Fibroblast of lung (primary cell): ENCODE data around the gene ZNF750. TPM values are rescaled to one million over a fixed set of nuclear protein-coding genes. Genes with fewer than 3 reads are reported as not detected.

Source experiments
- DNase-seq, 2 donors: peaks; one replicate each; pipeline versions ENCODE4 v3.0.0 to v3.0.0-alpha.2; 2010; ENCODE audit warnings: low read depth in 2 of 2
- H2AFZ ChIP-seq: 2 replicates; pipeline ENCODE4 v1.5.1; 2012; ENCODE audit warnings: low read length, control low read depth, inconsistent platforms
- H3K27ac ChIP-seq: 2 replicates; pipeline ENCODE4 v1.5.1; 2011; ENCODE audit warnings: low read length, control low read depth; ENCODE audit not compliant: insufficient read depth
- H3K27me3 ChIP-seq: 2 replicates; pipeline ENCODE4 v1.5.1; 2011; ENCODE audit warnings: mild to moderate bottlenecking, low read length; ENCODE audit not compliant: control insufficient read depth, insufficient read depth
- H3K36me3 ChIP-seq: 2 replicates; pipeline ENCODE4 v1.5.1; 2011; ENCODE audit warnings: low read length; ENCODE audit not compliant: control insufficient read depth, insufficient read depth
- H3K4me1 ChIP-seq: 2 replicates; pipeline ENCODE4 v1.5.1; 2011; ENCODE audit warnings: low read length; ENCODE audit not compliant: control insufficient read depth, insufficient read depth; ENCODE audit errors: extremely low read depth
- H3K4me2 ChIP-seq: 2 replicates; pipeline ENCODE4 v1.5.1; 2011; ENCODE audit warnings: low read length, control low read depth; ENCODE audit not compliant: insufficient read depth; ENCODE audit errors: extremely low read depth
- H3K4me3 ChIP-seq, 4 experiments: fragments of 200-600 bp in 1 of 4; sonication (generic) in 1 of 4; replicated peaks in 1 of 4; 2 replicates each; pipeline ENCODE4 v1.5.1; 2011 to 2016; ENCODE audit warnings: low read length in 4 of 4, low read depth in 3 of 4, mild to moderate bottlenecking in 3 of 4, control low read depth in 2 of 4, inconsistent platforms in 1 of 4, mixed read lengths in 1 of 4; ENCODE audit not compliant: insufficient read depth in 1 of 4; ENCODE audit errors: control extremely low read depth in 1 of 4
- H3K79me2 ChIP-seq: 2 replicates; pipeline ENCODE4 v1.5.1; 2012; ENCODE audit warnings: mild to moderate bottlenecking, low read length, inconsistent platforms; ENCODE audit not compliant: control insufficient read depth, insufficient read depth
- H3K9ac ChIP-seq: 2 replicates; pipeline ENCODE4 v1.5.1; 2011; ENCODE audit warnings: mild to moderate bottlenecking, low read length, control low read depth; ENCODE audit not compliant: insufficient read depth
- H3K9me3 ChIP-seq: 2 replicates; pipeline ENCODE4 v1.5.1; 2012; ENCODE audit warnings: low read depth, low read length; ENCODE audit not compliant: control insufficient read depth, insufficient read depth
- H4K20me1 ChIP-seq: 2 replicates; pipeline ENCODE4 v1.5.1; 2011; ENCODE audit warnings: low read length; ENCODE audit not compliant: control insufficient read depth, insufficient read depth; ENCODE audit errors: extremely low read depth
- CTCF ChIP-seq, 2 donors: IDR thresholded peaks in 1 of 2; conservative IDR thresholded peaks in 1 of 2; 1 replicate in 1 of 2; 2 replicates in 1 of 2; pipeline ENCODE4 v1.5.1; 2011 to 2012; ENCODE audit warnings: low read length in 2 of 2, control low read depth in 1 of 2, inconsistent platforms in 1 of 2, low read depth in 1 of 2, mild to moderate bottlenecking in 1 of 2
- EZH2 ChIP-seq: IDR thresholded peaks from 2 replicates; pipeline ENCODE4 v1.5.1; 2012; ENCODE audit warnings: low read length, control low read depth, mild to moderate bottlenecking; ENCODE audit errors: missing control alignments
- polyA minus RNA-seq: library from RNA; depleted of rRNA, polyadenylated mRNA; stranded (reverse); fragments of >200 nt; gene quantifications from 2 replicates; pipeline ENCODE4 v1.2.3, GENCODE V29; 2011; ENCODE audit warnings: low replicate concordance
- polyA plus RNA-seq, 2 donors: library from polyadenylated mRNA; depleted of rRNA in 1 of 2; stranded (reverse) in 1 of 2; unstranded in 1 of 2; fragments of >200 nt; gene quantifications; 2 replicates each; pipeline ENCODE4 v1.2.1, GENCODE V29; 2011 to 2012; ENCODE audit warnings: missing spikeins in 1 of 2
- total RNA-seq: library from RNA; depleted of rRNA; stranded (reverse); fragments of >200 nt; gene quantifications from 2 replicates; pipeline ENCODE4 v1.2.1, GENCODE V29; 2014

Gene ZNF750
- total RNA-seq = not detected in 2 replicates
- polyA plus RNA-seq = not detected in 2 replicates
- 0.02 TPM in 1 of 2 replicates, not detected in the other for polyA plus RNA-seq (2012)
- polyA minus RNA-seq = not detected in 2 replicates

- Histone ChIP-seq H2AFZ (no peak within 1 kb of the TSS), H4K20me1 (no peaks in the 10 kb centered on the region), H3K79me2 (no peaks in the 10 kb centered on the region), H3K4me3 (no peak within 1 kb of the TSS), H3K4me2 (no peak within 1 kb of the TSS), H3K4me1 (no peaks in the 10 kb centered on the region), H3K9me3 (no peaks in the 10 kb centered on the region), H3K27me3 (no peaks in the 10 kb centered on the region), H3K36me3 (no peaks in the 10 kb centered on the region), H3K27ac (no peak within 1 kb of the TSS), H3K9ac (no peak within 1 kb of the TSS)
- DNase-seq = no peak
- TF ChIP-seq CTCF (conservative IDR thresholded peaks at IDR 0.05 in 1 of 2, IDR thresholded peaks at IDR 0.05 in 1 of 2; ENCODE audit: low read depth in 1 of 2, low read length in 2 of 2) (no peak), EZH2 (no peak)
Measured at GRCh38 chr17:82839617-82840292, at the start of gene ZNF750. ZNF750 (minus strand) TSS chr17:82840022; CDS start chr17:82832454, 7,568 bp downstream.

DNA sequence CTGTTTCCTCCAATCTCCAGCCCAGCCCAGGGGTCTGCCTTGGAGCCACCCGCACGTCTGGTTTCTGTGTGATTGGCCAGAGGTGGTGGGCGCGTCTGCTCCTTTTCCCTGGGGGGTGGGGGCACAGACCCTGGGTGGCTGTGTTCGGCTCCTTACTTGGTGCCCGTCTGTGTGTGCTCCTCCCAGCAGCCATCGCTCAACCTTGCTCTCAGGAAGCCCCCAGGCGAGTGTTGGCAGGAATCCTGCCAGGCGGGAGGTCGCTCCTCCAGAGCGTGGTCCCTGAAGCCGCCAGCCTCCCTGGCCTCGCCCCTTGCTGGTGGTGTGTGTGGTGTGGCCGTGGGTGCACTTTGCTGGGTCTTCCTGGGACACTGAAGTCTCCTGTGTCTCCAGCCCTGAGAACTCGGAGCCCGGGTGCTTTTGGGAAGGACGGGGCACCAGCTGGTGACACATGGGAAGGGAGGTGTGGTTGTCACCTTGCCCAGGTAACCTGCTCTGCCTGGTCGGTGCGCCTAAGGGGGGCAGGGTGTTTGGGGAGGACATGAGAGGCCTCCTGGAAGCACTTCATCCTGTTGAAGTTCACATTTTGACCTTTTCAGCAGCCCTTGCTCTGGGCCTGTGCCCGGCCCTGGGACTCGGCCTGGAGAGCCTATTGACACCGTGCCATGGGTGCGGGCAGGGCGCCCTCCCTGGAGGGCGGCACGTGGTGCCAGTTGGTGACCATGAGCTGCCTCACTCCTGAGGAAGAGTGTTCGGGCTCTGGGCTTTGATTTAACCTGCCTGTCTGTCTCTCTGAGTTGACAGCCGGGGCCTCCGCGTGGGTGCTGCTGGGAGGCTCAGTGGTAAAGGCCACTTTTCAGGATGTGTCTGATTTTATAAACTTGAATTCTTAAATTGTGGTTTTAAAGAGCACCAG is 49.0 kb upstream of the ZNF750 start:
- H3K27me3 ChIP-seq = no peaks in the 10 kb centered on the region
- H3K4me3 ChIP-seq = no peak overlapping the region
- no peak overlapping the region for H3K4me2 ChIP-seq
- no peak for DNase-seq
- H4K20me1 ChIP-seq = no peaks in the 10 kb centered on the region
- H3K9ac ChIP-seq = no peak overlapping the region
- H3K27ac ChIP-seq = no peak overlapping the region
- H3K9me3 ChIP-seq = no peaks in the 10 kb centered on the region
- H3K36me3 ChIP-seq = no peaks in the 10 kb centered on the region
- H3K4me1 ChIP-seq = peaks cover 9% of the 10 kb centered on the region
- no peaks in the 10 kb centered on the region for H3K79me2 ChIP-seq
- H2AFZ ChIP-seq = no peak overlapping the region
- TF ChIP-seq EZH2 = no peak
- TF ChIP-seq CTCF (conservative IDR thresholded peaks at IDR 0.05 in 1 of 2, IDR thresholded peaks at IDR 0.05 in 1 of 2; ENCODE audit: low read depth in 1 of 2, low read length in 2 of 2) = no peak
